Measurements from ENCODE around the gene PRKAR2B.

DNA sequence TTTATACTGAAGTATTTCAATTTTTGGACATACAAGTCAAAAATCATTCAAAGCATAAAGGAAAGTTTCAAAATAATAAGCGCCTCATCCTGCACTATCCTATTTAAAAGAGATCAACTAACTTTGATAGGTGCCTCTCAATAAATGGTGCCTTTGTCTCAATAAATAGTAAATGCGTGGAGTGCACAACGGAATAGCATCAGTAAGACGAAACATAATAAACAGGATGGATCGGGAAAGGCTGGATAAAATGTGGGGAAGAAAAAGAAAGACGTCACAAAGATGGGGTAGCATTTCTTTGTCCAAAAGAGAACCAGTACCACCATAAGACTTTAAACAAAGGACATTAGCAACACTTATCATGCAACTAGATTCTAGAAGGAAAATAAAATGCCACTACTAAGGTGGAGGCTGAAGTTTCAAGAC lies 571 bp upstream of the PRKAR2B start:
- TF ChIP-seq EZH2 (IDR thresholded peaks at IDR 0.05; ENCODE audit: borderline replicate concordance) (no peak), EZH2phosphoT487 (IDR thresholded peaks at IDR 0.05; ENCODE audit: low read depth, severe bottlenecking, unreplicated experiment) (no peak)
- TF ChIP-seq, protein P1, sequence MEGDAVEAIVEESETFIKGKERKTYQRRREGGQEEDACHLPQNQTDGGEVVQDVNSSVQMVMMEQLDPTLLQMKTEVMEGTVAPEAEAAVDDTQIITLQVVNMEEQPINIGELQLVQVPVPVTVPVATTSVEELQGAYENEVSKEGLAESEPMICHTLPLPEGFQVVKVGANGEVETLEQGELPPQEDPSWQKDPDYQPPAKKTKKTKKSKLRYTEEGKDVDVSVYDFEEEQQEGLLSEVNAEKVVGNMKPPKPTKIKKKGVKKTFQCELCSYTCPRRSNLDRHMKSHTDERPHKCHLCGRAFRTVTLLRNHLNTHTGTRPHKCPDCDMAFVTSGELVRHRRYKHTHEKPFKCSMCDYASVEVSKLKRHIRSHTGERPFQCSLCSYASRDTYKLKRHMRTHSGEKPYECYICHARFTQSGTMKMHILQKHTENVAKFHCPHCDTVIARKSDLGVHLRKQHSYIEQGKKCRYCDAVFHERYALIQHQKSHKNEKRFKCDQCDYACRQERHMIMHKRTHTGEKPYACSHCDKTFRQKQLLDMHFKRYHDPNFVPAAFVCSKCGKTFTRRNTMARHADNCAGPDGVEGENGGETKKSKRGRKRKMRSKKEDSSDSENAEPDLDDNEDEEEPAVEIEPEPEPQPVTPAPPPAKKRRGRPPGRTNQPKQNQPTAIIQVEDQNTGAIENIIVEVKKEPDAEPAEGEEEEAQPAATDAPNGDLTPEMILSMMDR (IDR thresholded peaks at IDR 0.05; ENCODE audit: poor library complexity), result no peak

Data from hepatocyte (in vitro differentiated cells).